Erythroblast (primary cell): ENCODE data around the gene SPDEF.

Experiments used
- GATA1 ChIP-seq: IDR thresholded peaks from 2 replicates; pipeline ENCODE4 v1.6.1; 2011; ENCODE audit warnings: low read depth, mild to moderate bottlenecking, control low read depth, low read length, moderate library complexity
- POLR2A ChIP-seq: IDR thresholded peaks from 2 replicates; pipeline ENCODE4 v1.6.1; 2011; ENCODE audit warnings: mild to moderate bottlenecking, low read length

GRCh38 chr6:34506718-34507117, 49.4 kb downstream of the SPDEF start:
- TF ChIP-seq POLR2A, result no peak
- no peak for TF ChIP-seq GATA1
